Muscle of arm (tissue), 12 donors: ENCODE data around the gene MAPK10. TPM values are rescaled to one million over a fixed set of nuclear protein-coding genes. Genes with fewer than 3 reads are reported as not detected.
A peak's percentile ranks its signal among the peaks of the same experiment; 100 is the strongest.
"Not testable (repeated sequence)": the region's sequence is repeated elsewhere in the genome, so short reads cannot be mapped to it uniquely, and the experiment has no call there.

Experiments used
- DNase-seq: peaks from one replicate; pipeline ENCODE4 v3.0.0-alpha.2; 2013
- polyA plus RNA-seq, 12 donors: library from polyadenylated mRNA; unstranded; fragments of 120-200 nt; gene quantifications; one replicate each; pipeline ENCODE4 v1.2.1, GENCODE V29; 2013; ENCODE audit not compliant: insufficient read length in 12 of 12

Gene MAPK10
- polyA plus RNA-seq, 12 donors, result 1.6 to 16.3 (median 4.6) TPM; not detected in 1

- no peak for DNase-seq
These were observed 251.7 kb downstream of the MAPK10 start for GRCh38 chr4:86108137-86108536.

- DNase-seq, result no peak
These were observed 252.7 kb downstream of the MAPK10 start for GRCh38 chr4:86107112-86107511.

GRCh38 chr4:86106475-86106874, 253.4 kb downstream of the MAPK10 start:
- DNase-seq, result no peak

GRCh38 chr4:86101841-86102240, 258.0 kb downstream of the MAPK10 start:
- no peak for DNase-seq

- no peak for DNase-seq
These were observed 258.4 kb downstream of the MAPK10 start for GRCh38 chr4:86101410-86101809.

- no peak for DNase-seq
These were observed 259.2 kb downstream of the MAPK10 start for GRCh38 chr4:86100539-86101215.

- no peak for DNase-seq
These were observed 260.5 kb downstream of the MAPK10 start for GRCh38 chr4:86099348-86099747.

- DNase-seq, result no peak
These were observed 261.2 kb downstream of the MAPK10 start for GRCh38 chr4:86098691-86099090.

GRCh38 chr4:86096373-86096772, 263.5 kb downstream of the MAPK10 start:
- no peak for DNase-seq

- no peak for DNase-seq
These were observed 267.2 kb downstream of the MAPK10 start for GRCh38 chr4:86092684-86093083.

- no peak for DNase-seq
These were observed 268.7 kb downstream of the MAPK10 start for GRCh38 chr4:86091201-86091600.

GRCh38 chr4:86089781-86090323, 270.0 kb downstream of the MAPK10 start:
- DNase-seq, result no peak

GRCh38 chr4:86089053-86089452, 270.8 kb downstream of the MAPK10 start:
- DNase-seq, result no peak

- DNase-seq, result not testable (repeated sequence)
These were observed 284.1 kb downstream of the MAPK10 start for GRCh38 chr4:86075796-86076195.

GRCh38 chr4:86060341-86060740, 299.5 kb downstream of the MAPK10 start:
- DNase-seq, result no peak

GRCh38 chr4:86058621-86059020, 301.2 kb downstream of the MAPK10 start:
- no peak for DNase-seq

- no peak for DNase-seq
These were observed 304.0 kb downstream of the MAPK10 start for GRCh38 chr4:86055898-86056297.

GRCh38 chr4:86054286-86055032, 305.4 kb downstream of the MAPK10 start:
- DNase-seq, result no peak

GRCh38 chr4:86050496-86050895, 309.4 kb downstream of the MAPK10 start:
- DNase-seq, result no peak

- no peak for DNase-seq
These were observed 311.4 kb downstream of the MAPK10 start for GRCh38 chr4:86048426-86048825.

GRCh38 chr4:86044593-86044985, 315.3 kb downstream of the MAPK10 start:
- DNase-seq, result no peak

GRCh38 chr4:86043755-86044592, 315.9 kb downstream of the MAPK10 start:
- peak; percentile 77 for DNase-seq
